ENCODE results near the gene ESPL1. TPM values are rescaled to one million over a fixed set of nuclear protein-coding genes. Genes with fewer than 3 reads are reported as not detected.

Gene ESPL1
- total and polyA plus RNA-seq, 2 of the 8 experiments (the other 6 are each of a cell fraction or from before 2014, with no cell fraction given) = 31.8 to 52.7 TPM

DNA sequence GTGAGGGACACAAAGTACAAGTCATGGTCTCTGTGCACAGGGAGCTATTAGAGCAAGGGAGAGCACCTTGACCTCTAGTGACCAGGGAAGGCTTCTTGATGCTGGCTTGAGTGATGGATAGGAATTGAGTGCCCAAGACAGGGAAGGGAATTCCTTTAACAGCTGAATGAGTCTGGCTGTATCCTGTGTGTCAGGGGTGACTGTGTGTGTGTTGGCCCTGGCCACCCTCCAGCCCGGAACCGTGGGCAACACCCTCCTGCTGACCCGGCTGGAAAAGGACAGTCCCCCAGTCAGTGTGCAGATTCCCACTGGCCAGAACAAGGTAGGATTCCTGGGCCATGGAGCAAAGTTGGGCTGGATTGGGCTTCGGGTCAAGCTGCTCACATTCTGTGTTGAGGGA is 21.8 kb downstream of the ESPL1 start:
- no peak for FAIRE-seq
- Histone ChIP-seq H2AK5ac (ENCODE audit: low read depth, low read length) (no peak overlapping the region), H2BK12ac (ENCODE audit: low read depth, low read length) (no peak overlapping the region), H3K36me3 (ENCODE audit: control insufficient read depth in 2 of 4, insufficient read depth in 4 of 4, low read length in 3 of 4) (peaks cover 19 to 45% (median 44%) of the 10 kb centered on the region in 4 experiments), H2BK5ac (ENCODE audit: low read depth, low read length) (no peak overlapping the region), H3K56ac (replicated peaks; ENCODE audit: insufficient read length, low read depth, low read length) (no peak overlapping the region), H3K23ac (ENCODE audit: insufficient read length) (no peak overlapping the region), H2BK120ac (replicated peaks; ENCODE audit: low read depth, low read length) (no peak overlapping the region), H4K91ac (replicated peaks; ENCODE audit: insufficient read length, low read length) (no peak overlapping the region), H4K5ac (ENCODE audit: insufficient read length, low read depth, low read length) (no peak overlapping the region), H3K23me2 (ENCODE audit: low read depth, low read length) (no peaks in the 10 kb centered on the region), H3K18ac (ENCODE audit: extremely low read depth, low read length) (no peak overlapping the region), H2AFZ (ENCODE audit: low read length) (no peak overlapping the region), H2BK15ac (ENCODE audit: low read length) (no peak overlapping the region), H4K20me1 (replicated peaks in 1 of 2; ENCODE audit: control insufficient read depth in 1 of 2, insufficient read depth in 2 of 2, low read length in 2 of 2) (peaks cover 5% of the 10 kb centered on the region in 2 experiments), H3K14ac (ENCODE audit: insufficient read length) (no peak overlapping the region), H3K79me1 (ENCODE audit: low read depth, low read length) (no peaks in the 10 kb centered on the region), H3K9me3 (ENCODE audit: insufficient read depth in 2 of 2, low read depth in 1 of 2, low read length in 1 of 2) (no peaks in the 10 kb centered on the region), H3K4me3 (ENCODE audit: extremely low read depth in 1 of 4, insufficient read depth in 2 of 4, low read depth in 3 of 4, low read length in 4 of 4) (no peak overlapping the region), H4K8ac (ENCODE audit: extremely low read depth, insufficient read depth, low read length) (no peak overlapping the region), H3K4me1 (replicated peaks in 1 of 4; ENCODE audit: control insufficient read depth in 3 of 4, insufficient read depth in 4 of 4, low read length in 3 of 4) (peaks cover 0 to 1% (median 0%) of the 10 kb centered on the region in 4 experiments; a peak in 2 of 7 replicates), H3K9ac (replicated peaks in 1 of 4; ENCODE audit: extremely low read depth in 1 of 4, low read depth in 3 of 4, low read length in 3 of 4) (no peak overlapping the region), H3K27me3 (replicated peaks in 1 of 4; ENCODE audit: control insufficient read depth in 3 of 4, extremely low read depth in 1 of 4, insufficient read depth in 3 of 4, low read length in 3 of 4) (no peaks in the 10 kb centered on the region), H3K27ac (ENCODE audit: low read depth, low read length) (no peak overlapping the region), H2BK20ac (ENCODE audit: low read length) (no peak overlapping the region), H3K4me2 (ENCODE audit: insufficient read depth in 1 of 2, low read depth in 2 of 2, low read length in 2 of 2) (no peak overlapping the region), H3K4ac (replicated peaks; ENCODE audit: insufficient read length, low read depth, low read length) (no peak overlapping the region), H3K79me2 (ENCODE audit: control insufficient read depth in 1 of 2, insufficient read depth in 2 of 2, low read length in 2 of 2) (no peaks in the 10 kb centered on the region)
- ChIA-PET CTCF (ENCODE audit: partially characterized antibody) (interaction anchor here (1.0 to 28.3 kb wide), 11 partner anchors 10 to 236 kb away, joined by 3 to 573 read pairs (median 6); partner anchors contain the start of genes AAAS, ESPL1 and ITGB7), POLR2A (ENCODE audit: partially characterized antibody) (interaction anchor here (0.7 to 6.7 kb wide), 8 partner anchors 9 to 147 kb away, joined by 3 to 76 read pairs (median 4); partner anchors contain the start of gene AAAS)
- TF ChIP-seq GTF2F1 (IDR thresholded peaks at IDR 0.05; ENCODE audit: borderline replicate concordance, low read depth, low read length) (no peak), HDAC6 (IDR thresholded peaks at IDR 0.05; ENCODE audit: low read depth, low read length) (no peak), CHD1 (IDR thresholded peaks at IDR 0.05; ENCODE audit: low read depth, low read length) (no peak), NANOG (IDR thresholded peaks at IDR 0.05; ENCODE audit: insufficient read depth, low read depth, low read length, poor library complexity, severe bottlenecking) (no peak), ASH2L (IDR thresholded peaks at IDR 0.05; ENCODE audit: low read length) (no peak), FOSL1 (IDR thresholded peaks at IDR 0.05; ENCODE audit: insufficient read depth, low read depth, low read length) (no peak), CHD2 (IDR thresholded peaks at IDR 0.05; ENCODE audit: low read length) (no peak), HDAC2 (IDR thresholded peaks at IDR 0.05; ENCODE audit: borderline replicate concordance in 1 of 2, low read depth in 2 of 2, low read length in 2 of 2) (no peak), KDM5A (IDR thresholded peaks at IDR 0.05; ENCODE audit: low read length) (no peak), CTBP2 (IDR thresholded peaks at IDR 0.05; ENCODE audit: borderline replicate concordance, insufficient read depth, insufficient read length, low read length) (no peak), SUZ12 (IDR thresholded peaks at IDR 0.05; ENCODE audit: low read length) (no peak), ZNF274 (IDR thresholded peaks at IDR 0.05; ENCODE audit: borderline replicate concordance, extremely low read depth, low read length) (no peak)
- TF ChIP-seq, protein P1, sequence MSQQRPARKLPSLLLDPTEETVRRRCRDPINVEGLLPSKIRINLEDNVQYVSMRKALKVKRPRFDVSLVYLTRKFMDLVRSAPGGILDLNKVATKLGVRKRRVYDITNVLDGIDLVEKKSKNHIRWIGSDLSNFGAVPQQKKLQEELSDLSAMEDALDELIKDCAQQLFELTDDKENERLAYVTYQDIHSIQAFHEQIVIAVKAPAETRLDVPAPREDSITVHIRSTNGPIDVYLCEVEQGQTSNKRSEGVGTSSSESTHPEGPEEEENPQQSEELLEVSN (IDR thresholded peaks at IDR 0.05) = no peak
- no peak for DNase-seq (ENCODE audit: low read depth in 1 of 2, low spot score in 2 of 2)
- WGBS, 2 experiments (ENCODE audit: extremely low coverage in 1 of 2, insufficient coverage in 1 of 2, insufficient read length in 1 of 2, insufficient replicate concordance in 2 of 2, low coverage in 1 of 2, low lambda C conversion rate in 2 of 2, missing lambda C conversion rate in 1 of 2) = 98% methylated on average over 4 of the region's 4 CpGs; no CpG with 5 or more reads in 1 of the 2 experiments
